Measurements from ENCODE around the gene MYBPHL. TPM values are rescaled to one million over a fixed set of nuclear protein-coding genes. Genes with fewer than 3 reads are reported as not detected.

MYBPHL gene
- total RNA-seq, 1 donor from 2014 or later, result not detected

GRCh38 chr1:109264379-109264755 is 42.4 kb downstream of the MYBPHL start:
- no peak for DNase-seq

GRCh38 chr1:109263597-109264378 is 43.0 kb downstream of the MYBPHL start:
- DNase-seq, result peak; percentile 36

- no peak for DNase-seq
Measured at GRCh38 chr1:109263234-109263596, 43.6 kb downstream of the MYBPHL start.

- DNase-seq, result no peak
Measured at GRCh38 chr1:109262231-109263055, 44.4 kb downstream of the MYBPHL start.

- no peak for DNase-seq
Measured at GRCh38 chr1:109261578-109261977, 45.2 kb downstream of the MYBPHL start.

- no peak for DNase-seq
Measured at GRCh38 chr1:109261006-109261405, 45.8 kb downstream of the MYBPHL start.

GRCh38 chr1:109259674-109260557 is 46.9 kb downstream of the MYBPHL start:
- DNase-seq, result no peak

GRCh38 chr1:109258481-109259466 is 48.0 kb downstream of the MYBPHL start:
- no peak for DNase-seq

- DNase-seq, result no peak
Measured at GRCh38 chr1:109257682-109258421, 49.0 kb downstream of the MYBPHL start.

- DNase-seq, result no peak
Measured at GRCh38 chr1:109256971-109257681, 49.7 kb downstream of the MYBPHL start.

GRCh38 chr1:109256085-109256484 is 50.7 kb downstream of the MYBPHL start:
- no peak for DNase-seq

GRCh38 chr1:109255678-109256077 is 51.1 kb downstream of the MYBPHL start:
- no peak for DNase-seq

GRCh38 chr1:109255097-109255651 is 51.6 kb downstream of the MYBPHL start:
- DNase-seq, result no peak

- no peak for DNase-seq
Measured at GRCh38 chr1:109254621-109255096, 52.2 kb downstream of the MYBPHL start.

- peak; percentile 37 for DNase-seq
Measured at GRCh38 chr1:109253803-109254620, 52.8 kb downstream of the MYBPHL start.

- DNase-seq, result no peak
Measured at GRCh38 chr1:109252893-109253802, 53.7 kb downstream of the MYBPHL start.

- DNase-seq, result no peak
Measured at GRCh38 chr1:109252167-109252892, 54.5 kb downstream of the MYBPHL start.
